IMR-90 (cell line): ENCODE results near the gene ULK2.

ENCODE experiments used
- CEBPB ChIP-seq: IDR thresholded peaks from 2 replicates; pipeline ENCODE4 v1.6.1; 2012; ENCODE audit warnings: low read depth, low read length, improper control_type of control experiment
- NFE2L2 ChIP-seq: fragments of 150-350 bp; IDR thresholded peaks from 2 replicates; pipeline ENCODE4 v1.6.1; 2016; ENCODE audit warnings: low read depth, mild to moderate bottlenecking, low read length
- POLR2A ChIP-seq: IDR thresholded peaks from 2 replicates; pipeline ENCODE4 v1.6.1; 2012; ENCODE audit warnings: mild to moderate bottlenecking, low read depth, low read length
- RCOR1 ChIP-seq: IDR thresholded peaks from 2 replicates; pipeline ENCODE4 v1.6.1; 2012; ENCODE audit warnings: mild to moderate bottlenecking, low read length, improper control_type of control experiment; ENCODE audit not compliant: insufficient replicate concordance
- RFX5 ChIP-seq: IDR thresholded peaks from 2 replicates; pipeline ENCODE4 v1.8.0; 2012; ENCODE audit warnings: low read depth, mild to moderate bottlenecking, low read length, moderate library complexity
- SMC3 ChIP-seq: fragments of 150-350 bp; IDR thresholded peaks from 2 replicates; pipeline ENCODE4 v1.6.1; 2016; ENCODE audit warnings: low read depth, mild to moderate bottlenecking, antibody characterized with exemption, low read length, moderate library complexity
- TF ChIP-seq, protein P1 (sequence below): conservative IDR thresholded peaks from 2 replicates; pipeline ENCODE4 v1.5.1; 2012; ENCODE audit warnings: mild to moderate bottlenecking, low read depth, low read length, improper control_type of control experiment

DNA sequence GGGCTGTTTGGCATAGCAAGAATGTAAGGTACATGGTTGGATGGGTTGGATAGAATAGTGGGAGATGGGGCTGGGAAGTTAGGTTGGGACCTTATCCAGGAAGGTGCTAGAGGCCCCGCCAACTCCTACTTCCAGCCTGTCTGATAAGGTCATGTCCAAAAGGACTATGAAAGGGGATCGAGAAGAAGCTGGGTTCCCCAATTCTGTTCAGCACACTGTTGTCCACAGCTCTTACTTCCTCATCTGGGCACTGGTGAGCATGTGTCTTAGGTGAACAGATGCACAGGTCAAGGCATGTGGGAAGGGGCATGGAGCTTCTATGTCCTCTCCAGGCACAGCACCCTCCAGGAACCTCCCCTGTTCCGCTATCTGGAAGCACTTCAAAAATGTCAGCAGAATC, 5.6 kb upstream of the ULK2 start:
- TF ChIP-seq RFX5 (no peak), RCOR1 (no peak), SMC3 (no peak), POLR2A (no peak), NFE2L2 (no peak), CEBPB (no peak)
- TF ChIP-seq, protein P1, sequence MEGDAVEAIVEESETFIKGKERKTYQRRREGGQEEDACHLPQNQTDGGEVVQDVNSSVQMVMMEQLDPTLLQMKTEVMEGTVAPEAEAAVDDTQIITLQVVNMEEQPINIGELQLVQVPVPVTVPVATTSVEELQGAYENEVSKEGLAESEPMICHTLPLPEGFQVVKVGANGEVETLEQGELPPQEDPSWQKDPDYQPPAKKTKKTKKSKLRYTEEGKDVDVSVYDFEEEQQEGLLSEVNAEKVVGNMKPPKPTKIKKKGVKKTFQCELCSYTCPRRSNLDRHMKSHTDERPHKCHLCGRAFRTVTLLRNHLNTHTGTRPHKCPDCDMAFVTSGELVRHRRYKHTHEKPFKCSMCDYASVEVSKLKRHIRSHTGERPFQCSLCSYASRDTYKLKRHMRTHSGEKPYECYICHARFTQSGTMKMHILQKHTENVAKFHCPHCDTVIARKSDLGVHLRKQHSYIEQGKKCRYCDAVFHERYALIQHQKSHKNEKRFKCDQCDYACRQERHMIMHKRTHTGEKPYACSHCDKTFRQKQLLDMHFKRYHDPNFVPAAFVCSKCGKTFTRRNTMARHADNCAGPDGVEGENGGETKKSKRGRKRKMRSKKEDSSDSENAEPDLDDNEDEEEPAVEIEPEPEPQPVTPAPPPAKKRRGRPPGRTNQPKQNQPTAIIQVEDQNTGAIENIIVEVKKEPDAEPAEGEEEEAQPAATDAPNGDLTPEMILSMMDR = no peak
